ENCODE data around the gene ASB6. TPM values are rescaled to one million over a fixed set of nuclear protein-coding genes. Genes with fewer than 3 reads are reported as not detected.
"Not testable (repeated sequence)": the region's sequence is repeated elsewhere in the genome, so short reads cannot be mapped to it uniquely, and the experiment has no call there.

The ASB6 gene
- total RNA-seq, 4 donors from 2014 or later: 15.4 to 22.5 (median 17.6) TPM

DNA sequence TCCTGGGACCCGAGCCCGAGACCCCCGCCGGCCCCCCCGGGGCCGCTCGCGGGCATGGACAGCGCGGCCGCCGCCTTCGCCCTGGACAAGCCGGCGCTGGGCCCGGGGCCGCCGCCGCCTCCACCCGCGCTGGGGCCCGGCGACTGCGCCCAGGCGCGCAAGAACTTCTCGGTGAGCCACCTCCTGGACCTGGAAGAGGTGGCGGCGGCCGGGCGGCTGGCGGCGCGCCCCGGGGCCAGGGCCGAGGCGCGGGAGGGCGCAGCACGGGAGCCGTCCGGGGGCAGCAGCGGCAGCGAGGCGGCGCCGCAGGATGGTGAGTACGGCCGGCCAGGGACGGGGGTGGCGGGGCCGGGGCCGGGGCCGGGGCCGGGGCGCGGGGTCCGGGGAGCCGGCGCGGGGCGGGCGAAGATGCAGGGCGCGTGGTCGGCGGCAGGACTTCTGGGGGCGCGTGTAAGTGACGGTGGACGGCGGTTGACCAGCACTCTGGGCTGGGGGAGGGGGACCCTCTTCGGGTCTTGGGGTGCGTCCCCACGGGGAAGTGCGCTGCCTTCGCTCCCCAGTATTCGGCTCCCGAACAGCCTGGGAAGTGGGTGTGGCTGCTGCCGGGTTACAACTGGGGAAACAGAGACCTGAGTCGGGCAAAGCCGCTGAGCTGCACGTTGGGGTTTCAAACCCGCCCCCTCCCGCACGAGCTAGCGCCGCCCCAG is 24.0 kb upstream of the ASB6 start:
- 40% methylated on average over 6 of the region's 88 CpGs; no CpG with 5 or more reads in 1 of the 2 donors for WGBS, 2 donors
- intact Hi-C loops (cut with DNase I): no loop called here
- no peak for DNase-seq
- no peaks in the 10 kb centered on the region for H3K9me3 ChIP-seq
- TF ChIP-seq, protein P1, sequence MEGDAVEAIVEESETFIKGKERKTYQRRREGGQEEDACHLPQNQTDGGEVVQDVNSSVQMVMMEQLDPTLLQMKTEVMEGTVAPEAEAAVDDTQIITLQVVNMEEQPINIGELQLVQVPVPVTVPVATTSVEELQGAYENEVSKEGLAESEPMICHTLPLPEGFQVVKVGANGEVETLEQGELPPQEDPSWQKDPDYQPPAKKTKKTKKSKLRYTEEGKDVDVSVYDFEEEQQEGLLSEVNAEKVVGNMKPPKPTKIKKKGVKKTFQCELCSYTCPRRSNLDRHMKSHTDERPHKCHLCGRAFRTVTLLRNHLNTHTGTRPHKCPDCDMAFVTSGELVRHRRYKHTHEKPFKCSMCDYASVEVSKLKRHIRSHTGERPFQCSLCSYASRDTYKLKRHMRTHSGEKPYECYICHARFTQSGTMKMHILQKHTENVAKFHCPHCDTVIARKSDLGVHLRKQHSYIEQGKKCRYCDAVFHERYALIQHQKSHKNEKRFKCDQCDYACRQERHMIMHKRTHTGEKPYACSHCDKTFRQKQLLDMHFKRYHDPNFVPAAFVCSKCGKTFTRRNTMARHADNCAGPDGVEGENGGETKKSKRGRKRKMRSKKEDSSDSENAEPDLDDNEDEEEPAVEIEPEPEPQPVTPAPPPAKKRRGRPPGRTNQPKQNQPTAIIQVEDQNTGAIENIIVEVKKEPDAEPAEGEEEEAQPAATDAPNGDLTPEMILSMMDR (IDR thresholded peaks at IDR 0.05): no peak
- no peak for TF ChIP-seq POLR2A (IDR thresholded peaks at IDR 0.05)
- H3K4me3 ChIP-seq: peak overlapping the region; percentile 35 to 64 (median 44)
- peaks cover 14 to 39% (median 14%) of the 10 kb centered on the region in 3 donors for H3K4me1 ChIP-seq
- no peaks in the 10 kb centered on the region for H3K36me3 ChIP-seq
- H3K27ac ChIP-seq: peak overlapping the region; percentile 34 to 62 (median 54)
- peaks cover 0 to 64% (median 0%) of the 10 kb centered on the region in 4 donors for H3K27me3 ChIP-seq

DNA sequence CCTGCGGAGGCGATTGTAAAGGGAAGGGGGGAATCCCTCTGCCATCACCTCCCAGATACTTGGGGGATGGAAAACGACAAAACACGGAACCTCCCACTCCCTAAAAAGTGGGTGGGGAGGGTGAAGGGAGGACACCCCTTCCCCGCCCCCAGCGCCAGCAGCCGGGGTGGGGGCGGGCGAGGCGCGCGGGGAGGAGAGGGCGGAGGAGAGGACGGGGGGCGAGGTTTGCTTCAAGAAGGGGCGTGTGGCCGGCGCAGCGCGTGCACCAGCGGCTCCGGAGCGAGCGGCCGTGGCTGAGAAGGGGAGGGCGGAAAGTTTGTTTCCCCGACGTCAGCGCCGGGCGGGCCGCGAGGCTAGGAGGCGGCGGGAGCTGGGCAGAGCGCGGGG is 23.4 kb upstream of the ASB6 start, which contains the start of gene PRRX2:
Gene PRRX2, plus strand, starts transcription at position 259 of the 387 bp plus-strand sequence. CDS start 221 bp downstream, outside the sequence.
- H3K9me3 ChIP-seq: no peaks in the 10 kb centered on the region
- TF ChIP-seq POLR2A (IDR thresholded peaks at IDR 0.05): peak in 1 of 4 donors; percentile 26
- TF ChIP-seq, protein P1 (IDR thresholded peaks at IDR 0.05): no peak
- peak within 1 kb of the TSS; percentile 34 to 62 (median 54) for H3K27ac ChIP-seq
- peaks cover 14 to 39% (median 14%) of the 10 kb centered on the region in 3 donors for H3K4me1 ChIP-seq
- no peak for DNase-seq
- intact Hi-C loops (cut with DNase I): no loop called here
- no peaks in the 10 kb centered on the region for H3K36me3 ChIP-seq
- 0% methylated on average over 3 of the region's 37 CpGs; no CpG with 5 or more reads in 1 of the 2 donors for WGBS, 2 donors
- peaks cover 0 to 60% (median 0%) of the 10 kb centered on the region in 4 donors for H3K27me3 ChIP-seq
- H3K4me3 ChIP-seq: peak within 1 kb of the TSS; percentile 35 to 64 (median 44)

DNA sequence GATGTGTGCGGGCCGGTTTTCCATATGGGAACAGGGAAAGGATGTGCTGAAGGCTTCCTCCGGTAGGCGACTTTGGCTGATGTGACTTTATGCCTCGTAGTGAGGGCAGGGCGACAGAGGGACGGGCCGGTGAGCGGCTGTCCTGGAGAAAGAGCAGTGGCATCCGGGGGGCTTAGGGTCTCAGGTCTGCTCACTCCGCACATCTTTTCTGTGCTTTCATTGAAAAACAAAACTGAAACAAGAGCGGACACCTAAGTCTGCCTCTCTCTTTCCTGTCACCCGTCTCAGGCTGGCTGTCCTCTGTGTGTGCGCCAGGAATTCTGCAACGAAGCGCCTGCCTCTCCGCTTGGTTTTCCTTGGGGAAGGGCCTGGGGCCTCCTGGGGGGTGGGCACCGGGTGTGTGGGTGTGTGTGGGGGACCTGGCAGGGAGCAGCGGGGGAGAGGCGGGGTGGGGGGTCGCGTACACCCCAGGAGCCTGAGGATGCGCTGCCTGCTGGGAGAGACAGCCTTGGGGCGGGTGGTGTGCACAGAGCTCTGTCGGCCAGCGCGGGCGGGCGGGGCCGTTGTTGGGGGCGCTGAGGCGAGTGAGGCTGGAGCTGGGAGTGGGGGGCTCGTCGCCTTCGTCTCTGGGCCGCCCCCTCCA is 22.9 kb upstream of the ASB6 start:
- Histone ChIP-seq H3K4me3 (peak overlapping the region; percentile 35 to 64 (median 44)), H3K36me3 (no peaks in the 10 kb centered on the region), H3K27ac (peak overlapping the region; percentile 11 to 62 (median 45)), H3K4me1 (peaks cover 14 to 39% (median 14%) of the 10 kb centered on the region in 3 donors), H3K27me3 (peaks cover 0 to 58% (median 0%) of the 10 kb centered on the region in 4 donors), H3K9me3 (no peaks in the 10 kb centered on the region)
- intact Hi-C loops (cut with DNase I): no loop called here
- no peak for DNase-seq
- TF ChIP-seq POLR2A (IDR thresholded peaks at IDR 0.05): no peak
- TF ChIP-seq, protein P1 (IDR thresholded peaks at IDR 0.05): no peak
- WGBS, 2 donors: 37 to 51% methylated on average over 10 to 11 of the region's 36 CpGs

DNA sequence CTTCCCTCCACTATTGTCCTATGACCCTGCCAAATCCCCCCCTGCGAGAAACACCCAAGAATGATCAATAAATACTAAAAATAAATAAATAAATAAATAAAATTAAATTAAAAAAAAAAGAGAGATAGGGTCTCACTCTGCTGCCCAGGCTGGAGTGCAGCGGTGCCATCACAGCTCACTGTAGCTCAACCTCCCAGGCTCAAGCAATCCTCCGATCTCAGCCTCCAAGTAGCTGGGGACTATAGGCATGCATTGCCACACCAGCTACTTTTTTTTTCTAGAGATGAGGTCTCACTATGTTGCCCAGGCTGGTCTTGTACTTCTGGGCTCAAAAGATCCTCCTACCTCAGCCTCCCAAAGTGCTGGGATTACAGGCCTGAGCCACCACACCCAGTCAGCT is 20.3 kb upstream of the ASB6 start:
- intact Hi-C loops (cut with DNase I); H3K9me3 ChIP-seq; DNase-seq; H3K36me3 ChIP-seq; H3K4me3 ChIP-seq; H3K27ac ChIP-seq: not testable (repeated sequence)
- Histone ChIP-seq H3K4me1 (peaks cover 10 to 27% (median 11%) of the 10 kb centered on the region in 3 donors), H3K27me3 (peaks cover 0 to 34% (median 0%) of the 10 kb centered on the region in 4 donors)
- WGBS, 2 donors: 57 to 74% methylated on average over 3 of the region's 3 CpGs

DNA sequence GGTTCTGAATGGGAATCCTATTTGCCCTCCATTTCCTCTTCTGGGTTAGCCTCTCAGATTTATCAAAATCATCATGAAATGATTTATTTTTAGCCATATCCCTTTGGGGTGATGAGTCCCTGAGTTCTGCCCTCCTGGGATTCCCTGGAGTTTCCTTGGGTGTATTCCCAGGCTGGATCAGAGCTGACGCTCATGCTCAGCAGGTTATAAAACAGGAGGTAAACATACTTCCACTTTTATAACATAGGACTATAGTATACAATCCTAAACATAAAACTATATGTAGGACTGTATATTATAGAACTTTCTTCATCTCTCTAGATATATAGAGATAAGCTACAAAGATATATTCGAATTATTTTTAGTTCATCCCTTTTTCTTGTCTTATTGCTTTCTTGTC is 19.1 kb upstream of the ASB6 start:
- no peaks in the 10 kb centered on the region for H3K9me3 ChIP-seq
- H3K4me3 ChIP-seq: no peak overlapping the region
- TF ChIP-seq POLR2A (IDR thresholded peaks at IDR 0.05): no peak
- TF ChIP-seq, protein P1 (IDR thresholded peaks at IDR 0.05): no peak
- intact Hi-C loops (cut with DNase I): no loop called here
- peaks cover 0 to 22% (median 2%) of the 10 kb centered on the region in 3 donors for H3K4me1 ChIP-seq
- H3K36me3 ChIP-seq: no peaks in the 10 kb centered on the region
- WGBS, 2 donors: 59 to 73% methylated on average over 2 of the region's 2 CpGs
- H3K27me3 ChIP-seq: peaks cover 0 to 22% (median 0%) of the 10 kb centered on the region in 4 donors
- H3K27ac ChIP-seq: no peak overlapping the region
- no peak for DNase-seq
